GM21390 (cell line): ENCODE measurements around the gene SKAP2.

Experiments used
- ATAC-seq: cut with Tn5 transposase; IDR thresholded peaks from one replicate; pipeline ENCODE4 v1.9.1; 2021; ENCODE audit not compliant: unreplicated experiment

SKAP2 gene

DNA sequence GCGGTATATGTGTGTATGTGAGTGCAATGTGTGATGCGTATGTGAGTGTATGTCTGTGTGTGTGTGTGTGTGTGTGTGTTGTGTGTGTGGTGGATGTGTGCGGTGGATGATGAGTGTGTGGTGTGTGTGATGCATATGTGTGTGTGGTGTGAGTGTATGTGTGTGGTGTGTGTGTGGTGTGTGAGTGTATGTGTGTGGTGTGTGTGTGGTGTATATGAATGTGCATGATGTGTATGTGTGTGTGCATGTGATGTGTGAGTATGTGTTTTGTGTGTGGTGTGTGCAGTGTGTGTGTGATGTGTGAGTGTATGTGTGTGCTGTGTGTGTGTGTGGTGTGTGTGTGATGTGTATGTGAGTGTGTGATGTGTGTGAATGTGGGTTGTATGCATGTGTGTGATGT, 222.0 kb downstream of the SKAP2 start:
- ATAC-seq = no peak

DNA sequence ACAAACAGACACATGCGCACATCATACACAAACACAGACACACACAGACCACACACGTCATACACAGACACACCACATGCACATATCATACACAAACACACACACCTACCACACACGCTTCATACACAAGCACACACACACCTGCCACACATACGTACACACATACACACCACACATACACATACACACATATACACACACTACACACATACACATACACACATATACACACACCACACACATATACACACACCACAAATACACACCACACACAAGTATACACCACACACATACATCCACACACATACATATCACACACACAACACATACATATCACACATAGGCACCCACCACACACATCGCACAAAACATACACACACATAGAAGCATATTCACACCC, 224.7 kb downstream of the SKAP2 start:
- ATAC-seq = no peak

DNA sequence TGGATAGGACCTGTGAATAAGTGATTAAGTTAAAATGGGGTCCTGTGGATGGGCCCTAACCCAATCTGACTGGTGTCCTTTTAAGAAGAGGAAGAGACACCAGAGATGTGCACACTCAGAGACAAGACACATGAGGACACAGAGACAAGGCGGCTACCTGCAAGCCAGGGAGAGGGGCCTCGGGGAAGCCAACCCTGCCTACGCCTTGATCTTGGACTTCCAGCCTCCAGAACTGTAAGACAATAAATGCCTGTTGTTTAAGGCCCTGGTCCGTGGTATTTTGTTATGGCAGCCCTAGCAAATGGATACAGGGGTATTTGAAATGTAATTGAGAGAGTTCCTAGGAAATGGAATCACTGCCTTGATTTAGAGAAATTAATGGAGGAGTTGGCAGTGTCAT, 225.3 kb downstream of the SKAP2 start:
- no peak for ATAC-seq

DNA sequence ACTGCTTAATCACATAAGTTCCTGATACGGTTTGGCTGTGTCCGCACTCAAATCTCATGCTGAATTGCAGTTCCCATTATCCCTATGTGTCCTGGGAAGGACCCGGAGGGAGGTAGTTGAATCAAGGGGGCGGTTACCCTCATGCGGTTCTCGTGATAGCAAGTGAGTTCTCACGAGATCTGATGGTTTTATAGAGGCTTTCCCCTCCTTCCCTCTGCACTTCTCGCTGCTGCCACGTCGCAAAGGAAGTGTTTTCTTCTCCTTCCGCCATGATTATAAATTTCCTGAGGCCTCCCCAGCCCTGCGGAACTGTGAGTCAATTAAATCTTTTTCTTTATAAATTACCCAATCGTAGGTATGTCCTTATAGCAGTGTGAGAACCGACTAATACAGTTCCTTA, 226.2 kb downstream of the SKAP2 start:
- no peak for ATAC-seq

DNA sequence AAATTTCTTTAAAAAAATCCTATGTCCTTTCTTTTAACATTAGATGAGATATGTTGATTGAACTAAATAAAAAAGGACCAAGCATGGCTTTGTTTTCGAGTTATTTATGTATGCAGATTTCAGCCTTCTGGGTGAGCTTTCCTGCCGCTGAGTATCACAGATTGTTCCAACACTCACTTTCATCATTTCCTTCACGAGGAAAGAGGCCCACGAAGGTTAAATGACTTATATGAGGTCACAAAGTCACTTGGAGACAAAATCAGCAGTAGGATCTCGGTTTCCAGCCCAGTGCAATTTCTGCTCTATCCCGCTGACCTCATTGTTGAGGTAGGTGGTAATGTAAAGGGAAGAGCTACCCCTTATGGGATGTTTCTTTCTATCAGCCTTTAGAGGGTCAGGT, 226.8 kb downstream of the SKAP2 start:
- no peak for ATAC-seq

DNA sequence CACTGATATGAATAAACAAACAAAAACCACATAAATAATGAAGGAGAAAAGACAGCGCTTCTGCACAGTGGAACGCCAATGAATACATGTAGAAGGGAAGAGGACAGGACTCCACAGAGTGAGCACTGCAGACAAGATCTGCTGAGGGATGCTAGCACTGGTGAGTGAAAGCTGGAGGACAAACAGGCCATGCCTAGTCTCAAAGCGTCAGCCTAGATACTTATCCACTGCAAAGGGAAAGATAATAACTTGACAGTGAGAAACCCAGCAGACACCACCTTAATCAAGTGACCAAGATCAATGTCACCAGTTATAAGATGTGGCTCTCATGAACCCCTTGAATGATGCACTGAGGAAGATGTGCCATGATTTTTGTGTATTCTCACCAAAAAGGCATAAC, 227.6 kb downstream of the SKAP2 start:
- ATAC-seq = no peak

DNA sequence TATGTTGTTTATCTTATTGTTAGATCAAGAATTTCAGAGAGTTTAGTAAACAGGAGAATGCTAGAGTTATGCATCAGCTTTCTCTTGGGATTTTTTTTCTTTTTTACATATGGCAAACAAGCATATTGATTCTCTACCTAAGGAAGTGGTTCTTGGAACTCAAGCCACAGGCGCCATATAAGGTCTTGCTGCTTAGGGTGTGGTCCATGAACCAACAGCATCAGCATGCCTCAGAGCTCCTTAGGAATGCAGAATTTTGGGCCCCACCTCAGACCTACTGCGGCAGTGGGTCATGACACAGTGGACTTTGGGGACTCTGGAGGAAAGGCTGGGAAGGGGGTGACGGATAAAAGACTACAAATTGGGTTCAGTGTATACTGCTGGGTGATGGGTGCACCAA, 230.8 kb downstream of the SKAP2 start:
- no peak for ATAC-seq

DNA sequence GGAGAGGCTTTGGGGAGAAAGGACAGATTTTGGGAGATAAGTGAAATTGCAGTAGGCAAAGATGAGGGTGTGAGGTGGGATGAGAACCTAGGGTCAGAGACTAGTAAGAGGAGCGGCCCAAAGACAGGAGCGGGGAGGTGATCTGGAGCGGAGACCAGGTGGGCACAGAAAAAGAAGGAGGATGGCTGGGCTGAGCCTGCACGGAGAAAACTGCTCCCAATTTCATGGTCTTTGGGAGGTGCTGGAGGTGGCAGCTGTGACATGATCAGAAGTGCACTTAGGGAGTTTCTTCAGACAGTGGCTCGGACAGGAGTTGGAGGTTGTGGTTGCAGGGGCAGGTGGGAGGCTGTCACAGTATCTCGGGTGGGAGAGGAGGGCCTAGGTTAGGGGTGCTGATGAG, 232.8 kb downstream of the SKAP2 start:
- ATAC-seq = no peak

DNA sequence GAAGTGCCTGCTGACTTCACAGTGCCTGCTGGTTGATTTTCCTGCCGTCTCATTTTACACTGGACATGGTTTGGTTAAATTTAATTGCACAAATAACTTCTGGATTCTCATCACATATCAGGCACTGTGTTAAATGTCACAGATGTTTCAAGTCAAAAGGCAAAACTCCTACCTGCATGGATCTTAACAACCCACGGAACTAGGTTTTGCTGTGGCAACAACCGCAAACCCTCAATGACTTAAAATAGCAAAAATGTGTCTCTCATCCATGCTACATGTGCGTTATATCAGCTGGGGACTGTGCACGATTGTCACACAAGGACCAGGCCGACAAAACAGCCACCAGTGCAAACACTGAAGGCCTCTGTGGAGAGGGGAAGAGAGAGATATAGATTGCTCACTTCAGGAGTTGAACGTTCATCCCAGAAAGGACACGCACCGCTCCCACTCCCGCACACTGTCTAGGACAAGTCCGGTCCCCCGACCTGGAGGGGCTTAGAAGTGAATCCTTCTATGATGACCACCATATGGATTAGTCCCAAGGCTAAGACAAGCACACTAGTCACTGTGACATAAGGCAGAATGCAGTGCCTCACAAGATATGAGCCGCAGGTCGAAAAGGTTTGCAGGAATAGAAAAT, 233.3 kb downstream of the SKAP2 start:
- ATAC-seq = no peak

DNA sequence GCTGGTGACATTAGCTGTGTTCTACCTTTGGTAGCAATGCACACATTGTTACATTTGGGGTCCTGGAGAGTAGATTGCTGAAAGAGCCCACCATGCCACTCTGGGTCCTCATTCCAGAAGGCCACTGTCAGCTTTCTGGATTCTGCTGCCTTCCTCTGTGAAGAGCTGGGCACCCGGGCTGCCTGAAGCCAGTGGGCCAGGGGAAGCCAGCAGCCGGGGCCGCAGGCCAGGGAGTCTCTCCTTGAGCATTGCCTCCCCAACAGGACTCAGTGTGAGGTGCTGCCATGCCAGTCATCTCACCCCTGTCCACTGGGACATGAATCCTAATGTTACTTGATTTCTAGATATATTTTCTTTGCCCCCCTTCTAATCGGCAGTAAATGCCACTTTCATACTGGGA, 234.0 kb downstream of the SKAP2 start:
- ATAC-seq = no peak

DNA sequence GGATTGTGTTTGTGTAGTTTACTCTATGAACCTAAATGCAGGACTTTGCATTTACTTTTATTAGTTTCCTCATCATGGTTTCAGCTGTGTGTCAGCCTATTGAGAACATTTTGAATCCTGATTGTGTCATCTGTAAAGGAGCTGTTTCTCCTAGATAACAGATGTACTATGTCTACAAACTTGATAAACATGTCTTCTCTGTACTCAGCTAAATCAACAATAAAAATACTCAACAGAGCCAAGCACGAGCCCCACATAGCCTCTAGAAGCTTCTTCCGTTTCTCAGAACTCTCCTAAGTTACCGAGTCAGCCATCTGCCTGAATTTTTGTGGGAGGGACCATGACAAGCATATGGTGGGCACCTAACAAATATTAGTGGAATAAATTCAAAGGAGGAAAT, 234.7 kb downstream of the SKAP2 start:
- no peak for ATAC-seq

DNA sequence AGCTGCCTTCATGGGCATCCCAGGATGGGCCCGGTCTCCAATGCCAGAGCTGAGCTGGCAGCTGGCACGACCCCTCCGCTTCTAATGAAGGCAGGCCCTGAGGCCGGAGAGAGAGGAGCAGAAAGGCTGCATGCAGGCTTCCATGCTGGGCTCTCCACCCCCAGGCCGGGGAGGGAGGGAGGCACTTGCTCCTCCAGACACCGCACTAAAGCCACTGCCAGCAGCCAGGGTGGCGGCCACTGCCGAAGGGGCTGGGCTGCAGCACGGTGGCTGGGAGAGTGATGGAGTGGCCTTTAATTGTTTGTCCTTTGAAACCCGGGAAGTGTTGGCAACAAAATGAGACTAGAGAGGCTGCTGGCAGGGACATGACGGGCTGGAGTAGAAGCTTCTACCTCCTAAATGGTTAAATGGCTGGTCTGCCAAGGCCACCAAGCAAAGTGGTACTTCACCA, 236.5 kb downstream of the SKAP2 start:
- ATAC-seq = no peak

DNA sequence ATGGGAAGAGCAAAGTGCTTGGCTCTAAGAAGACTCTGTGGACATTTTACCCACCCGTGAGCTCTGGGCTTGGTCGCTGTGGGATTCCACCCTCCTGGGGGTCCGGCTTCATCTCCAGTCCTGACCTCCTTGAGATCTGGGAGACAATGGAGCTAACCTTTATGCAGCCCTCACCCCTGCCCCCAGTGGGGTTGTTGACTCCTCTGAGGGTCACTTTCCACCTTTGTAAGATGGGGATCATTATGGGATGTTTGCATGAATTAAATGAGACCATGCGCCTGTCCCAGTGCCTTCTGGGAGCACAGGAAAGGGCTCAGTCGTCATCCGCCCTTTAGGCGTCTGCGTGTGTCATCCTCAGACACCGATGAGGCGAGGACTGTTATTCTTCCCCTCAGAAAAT, 237.2 kb downstream of the SKAP2 start:
- no peak for ATAC-seq

DNA sequence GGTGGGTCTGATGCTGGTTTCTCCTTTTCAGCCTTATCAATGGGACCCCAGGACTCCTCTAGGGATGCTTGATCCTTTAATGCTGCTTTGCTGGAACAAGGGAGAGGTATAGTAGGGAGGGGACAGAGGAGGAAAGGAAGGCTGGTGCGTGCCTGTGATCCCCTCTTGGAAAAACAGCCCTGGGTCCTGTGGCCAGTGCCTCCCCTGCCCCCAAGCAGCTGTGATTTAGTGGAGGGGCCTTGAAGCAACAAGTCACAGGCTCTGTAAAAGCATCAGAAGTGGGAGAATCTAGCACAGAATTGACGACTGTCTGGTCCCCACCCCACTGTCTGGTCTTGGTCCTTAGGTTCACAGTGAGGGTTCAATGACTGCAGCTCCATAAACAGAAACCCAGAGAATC, 237.7 kb downstream of the SKAP2 start:
- ATAC-seq = no peak

DNA sequence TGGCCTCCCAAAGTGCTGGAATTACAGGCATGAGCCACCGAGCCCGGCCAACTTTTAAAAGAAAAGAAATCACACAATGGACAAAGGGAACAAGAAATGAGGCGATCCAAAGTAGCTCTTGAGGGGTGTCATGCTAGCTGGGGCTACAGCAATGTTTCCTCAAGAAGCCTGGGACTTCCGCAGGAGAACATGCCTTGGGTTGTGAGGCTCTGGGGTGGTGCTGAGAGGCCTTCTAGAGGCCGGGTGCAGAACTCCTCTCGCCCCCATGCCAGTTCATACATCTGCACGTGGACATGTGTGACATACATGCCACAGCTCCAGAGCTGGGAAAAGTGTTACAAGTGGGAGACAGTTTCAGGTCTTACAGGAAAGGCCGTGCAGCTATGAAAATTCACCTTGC, 238.2 kb downstream of the SKAP2 start:
- ATAC-seq = no peak

DNA sequence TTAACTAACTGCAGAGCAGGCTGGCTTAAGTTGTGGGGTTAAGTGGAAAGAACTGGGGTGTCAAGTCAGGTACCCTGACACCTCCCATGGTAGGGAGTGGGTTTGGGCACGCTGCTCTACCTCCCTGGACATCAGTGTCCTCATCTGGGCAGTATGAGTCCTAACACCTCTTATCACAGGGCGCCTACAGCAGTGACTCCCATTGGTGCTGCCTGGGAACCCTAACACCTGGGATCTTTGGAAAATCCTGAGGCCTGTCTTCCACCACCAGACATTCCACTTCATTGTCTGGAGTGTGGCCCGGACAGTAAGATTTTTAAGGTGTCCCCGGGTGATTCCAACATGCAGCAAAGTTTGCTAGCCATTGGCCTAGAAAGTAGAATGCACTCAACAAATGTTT, 239.1 kb downstream of the SKAP2 start:
- ATAC-seq = no peak

DNA sequence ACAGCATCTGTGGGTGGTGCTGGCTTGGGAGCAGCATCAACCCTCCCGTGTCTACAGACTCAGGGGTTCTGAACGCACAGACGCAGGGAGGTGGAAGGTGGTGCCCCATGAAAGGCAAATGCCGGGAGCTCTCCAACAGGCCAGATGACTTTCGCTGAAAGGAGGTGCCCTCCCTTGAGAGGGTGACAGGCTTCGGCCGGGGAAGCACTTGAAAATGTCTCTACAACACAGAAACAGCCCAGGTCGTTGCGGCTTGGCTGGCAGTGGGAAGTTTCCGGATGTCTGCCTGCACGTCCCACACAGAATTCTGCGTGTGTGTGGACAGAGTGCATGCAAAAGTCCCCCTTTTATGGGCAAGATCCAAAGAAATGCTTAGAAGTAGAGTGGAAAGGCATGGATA, 239.6 kb downstream of the SKAP2 start:
- ATAC-seq = no peak

DNA sequence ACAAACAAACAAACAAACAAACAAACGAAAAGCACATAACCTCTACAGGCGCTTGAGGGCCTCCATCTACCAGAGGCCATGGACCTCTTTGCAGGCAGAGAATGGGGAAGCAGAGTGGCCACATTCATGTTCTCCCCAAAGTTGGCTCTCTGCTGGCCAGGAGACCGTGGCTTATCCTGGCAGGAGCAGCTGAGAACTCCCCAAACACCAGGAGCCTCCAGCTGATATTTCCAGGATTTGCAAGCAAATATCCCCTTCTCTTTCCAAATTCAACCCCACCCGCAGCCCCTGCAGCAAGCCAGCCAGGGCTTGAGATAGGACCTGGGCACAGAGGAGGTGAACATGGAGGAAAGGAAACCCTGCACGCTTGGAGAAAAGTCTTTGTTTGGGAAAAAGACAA, 240.0 kb downstream of the SKAP2 start:
- ATAC-seq = no peak

DNA sequence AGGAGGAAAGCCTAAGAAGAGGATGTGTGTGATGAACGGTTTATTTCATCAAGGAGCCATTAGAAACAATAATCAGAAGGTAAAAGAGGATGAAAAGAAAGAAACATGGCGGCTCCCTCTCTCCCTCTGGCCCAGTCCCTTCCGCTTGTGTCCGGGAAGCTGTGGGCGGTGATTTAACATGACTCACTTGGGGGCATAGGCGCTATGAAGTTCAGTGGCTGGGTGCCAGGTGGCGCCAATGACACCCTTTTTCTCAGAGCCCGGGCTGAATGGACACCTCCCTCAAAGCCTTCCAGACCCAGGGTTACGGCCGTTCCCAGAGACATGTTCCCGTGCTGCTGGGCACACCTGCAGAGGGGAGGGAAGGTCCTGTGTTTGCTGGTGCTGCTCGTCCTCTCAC, 244.0 kb downstream of the SKAP2 start:
- ATAC-seq = no peak

DNA sequence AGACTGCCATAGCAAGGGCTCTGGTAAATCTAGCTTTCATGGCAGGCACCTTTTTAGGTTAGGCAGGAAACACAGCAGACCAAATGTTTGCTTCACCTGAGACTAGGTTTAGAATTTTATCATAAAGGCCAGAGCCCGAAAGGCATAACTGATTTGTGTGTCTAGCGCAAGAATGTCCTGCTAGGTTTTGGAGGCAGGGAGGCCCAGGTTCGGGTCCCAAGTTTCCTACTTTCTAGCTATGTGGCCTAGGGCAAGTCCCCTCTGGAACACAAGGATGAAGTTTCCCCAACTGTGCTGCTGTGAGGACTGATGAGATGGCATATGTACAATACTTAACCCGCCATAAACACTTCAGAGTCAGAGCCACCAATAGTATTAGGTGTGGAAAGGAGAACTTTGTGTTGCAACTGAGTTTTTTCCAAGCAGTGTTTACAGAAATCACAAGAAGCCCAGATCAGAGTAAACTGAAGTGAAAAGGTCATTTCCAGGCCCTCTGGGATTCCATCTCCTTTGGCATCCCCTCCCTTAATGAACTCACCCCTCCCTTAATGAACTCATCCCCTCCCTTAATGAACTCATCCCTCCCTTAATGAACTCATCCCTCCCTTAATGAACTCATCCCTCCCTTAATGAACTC, 244.9 kb downstream of the SKAP2 start:
- ATAC-seq = no peak

DNA sequence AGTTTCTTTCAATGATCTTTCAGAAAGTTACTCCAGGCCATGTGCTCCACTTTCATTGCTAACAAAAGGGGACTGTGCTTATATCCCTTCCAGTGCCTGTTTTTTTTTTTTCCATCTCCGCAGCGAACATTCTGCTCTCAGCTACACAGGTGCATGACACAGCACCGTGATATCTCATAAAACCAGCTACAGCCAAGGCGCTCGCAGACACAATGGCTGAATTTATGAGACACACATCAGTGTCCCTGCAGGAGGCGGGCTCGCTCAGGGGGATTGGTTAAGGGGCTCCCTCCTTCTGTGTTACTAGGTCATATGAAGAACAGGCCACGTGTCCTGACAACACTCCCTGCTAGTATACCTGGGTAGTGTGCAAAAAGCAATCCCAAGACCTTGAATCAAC, 245.5 kb downstream of the SKAP2 start:
- ATAC-seq = no peak

DNA sequence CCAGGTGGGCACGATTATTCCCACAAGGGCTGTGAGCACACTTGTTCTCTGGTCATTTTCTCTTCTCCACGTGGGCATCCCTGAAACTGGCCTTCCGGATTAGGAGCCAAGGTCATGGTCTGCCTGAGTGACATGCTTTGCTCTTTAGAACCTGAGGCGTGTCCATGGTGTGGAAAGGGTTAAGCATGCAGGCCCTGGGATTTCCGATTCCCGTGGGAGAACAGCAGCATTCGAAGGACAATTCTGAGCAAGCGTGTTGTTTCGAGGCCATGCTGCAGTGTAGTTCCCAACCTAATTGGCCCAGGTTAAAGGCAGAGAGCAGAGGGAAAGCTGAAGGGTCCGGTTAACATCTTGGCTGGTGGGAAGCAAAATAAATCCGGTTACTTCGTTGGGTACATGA, 245.9 kb downstream of the SKAP2 start:
- ATAC-seq = no peak
